HepG2 (cell line): ENCODE measurements around the gene CSF1R. TPM values are rescaled to one million over a fixed set of nuclear protein-coding genes. Genes with fewer than 3 reads are reported as not detected.

Experiments
- ATAC-seq: fragments of 200-7000 bp; cut with Tn5 transposase; 3 replicates; pipeline ENCODE4 v1.9.1; 2020; ENCODE audit warnings: mild to moderate bottlenecking, moderate library complexity
- BruUV-seq: library from RNA; stranded (reverse); fragments of 400-500 nt; replicated peaks from 2 replicates; lab custom pipeline; 2021; lab: Mats Ljungman, UMichigan
- CTCF ChIA-PET: fragments of 300-600 bp; formaldehyde crosslinking; extraction: SDS; loops from one replicate; lab custom pipeline; 2021; ENCODE audit warnings: low total read pairs, inconsistent platforms, low intra/inter-chr PET ratio; lab: Yijun Ruan, JAX
- POLR2A ChIA-PET: fragments of 350-600 bp; sonication (Branson Sonifier 250); formaldehyde crosslinking; loops from one replicate; lab custom pipeline; 2020; ENCODE audit warnings: antibody characterized with exemption, inconsistent platforms; lab: Yijun Ruan, JAX
- DNase-seq: peaks from one replicate; pipeline ENCODE4 v3.0.0-alpha.2; 2015; ENCODE audit warnings: low spot score
- FAIRE-seq: peaks from 3 replicates; lab custom pipeline; 2011; peaks lifted over from hg19 to GRCh38; lab: Jason Lieb, UNC
- H2AFZ ChIP-seq: one replicate; pipeline ENCODE4 v1.6.1; 2011; ENCODE audit warnings: low read length, inconsistent platforms
- H3K27ac ChIP-seq: fragments of 300-600 bp; 3 replicates; pipeline ENCODE4 v1.8.0; 2011; ENCODE audit warnings: mixed run types, mild to moderate bottlenecking, mixed read lengths, low read length, inconsistent platforms; ENCODE audit not compliant: insufficient read depth; ENCODE audit errors: extremely low read length
- H3K27me3 ChIP-seq, 2 experiments: fragments of 200-600 bp in 1 of 2; 2 replicates in 1 of 2; 3 replicates in 1 of 2; pipeline versions ENCODE4 v1.6.0 to v1.8.0; 2011; ENCODE audit warnings: low read length in 2 of 2, mild to moderate bottlenecking in 2 of 2, moderate library complexity in 2 of 2, inconsistent platforms in 1 of 2; ENCODE audit not compliant: insufficient read depth in 2 of 2, control insufficient read depth in 1 of 2
- H3K36me3 ChIP-seq, 2 experiments: fragments of 200-600 bp in 1 of 2; replicated peaks in 1 of 2; 2 replicates in 1 of 2; 3 replicates in 1 of 2; pipeline versions ENCODE4 v1.5.1 to v1.8.0; 2011; ENCODE audit warnings: low read length in 2 of 2, inconsistent platforms in 1 of 2; ENCODE audit not compliant: insufficient read depth in 2 of 2, control insufficient read depth in 1 of 2
- H3K4me1 ChIP-seq: 2 replicates; pipeline ENCODE4 v1.5.1; 2012; ENCODE audit warnings: low read length, inconsistent platforms; ENCODE audit not compliant: insufficient read depth
- H3K4me2 ChIP-seq: 2 replicates; pipeline ENCODE4 v1.6.0; 2011; ENCODE audit warnings: low read depth, low read length, inconsistent platforms
- H3K4me3 ChIP-seq, 3 experiments: fragments of 200-600 bp in 1 of 3; sonication (generic), shearing (Covaris generic) in 1 of 3; replicated peaks in 1 of 3; 2 replicates each; pipeline ENCODE4 v1.5.1; 2011 to 2016; ENCODE audit warnings: low read length in 3 of 3, inconsistent platforms in 2 of 3, low read depth in 2 of 3, mild to moderate bottlenecking in 2 of 3, control low read depth in 1 of 3, mixed read lengths in 1 of 3; ENCODE audit not compliant: insufficient read depth in 1 of 3
- H3K79me2 ChIP-seq: one replicate; pipeline ENCODE4 v1.6.1; 2011; ENCODE audit warnings: low read length, inconsistent platforms; ENCODE audit not compliant: insufficient read depth
- H3K9ac ChIP-seq: 2 replicates; pipeline ENCODE4 v1.6.0; 2011; ENCODE audit warnings: mild to moderate bottlenecking, low read depth, low read length, inconsistent platforms; ENCODE audit not compliant: insufficient read depth
- H3K9me3 ChIP-seq: 2 replicates; pipeline ENCODE4 v1.5.1; 2012; ENCODE audit warnings: mild to moderate bottlenecking, low read length
- H4K20me1 ChIP-seq: 2 replicates; pipeline ENCODE4 v1.6.0; 2011; ENCODE audit warnings: inconsistent platforms, mild to moderate bottlenecking, low read length, moderate library complexity; ENCODE audit not compliant: insufficient read depth
- CENPX ChIP-seq: sonication (generic); formaldehyde crosslinking; IDR thresholded peaks from 2 replicates; pipeline ENCODE4 v1.9.0; 2021; ENCODE audit warnings: mild to moderate bottlenecking, missing genetic modification reagents, moderate library complexity
- ELF1 ChIP-seq: sonication (generic); formaldehyde crosslinking; IDR thresholded peaks from 2 replicates; pipeline ENCODE4 v1.4.0; 2020; ENCODE audit warnings: missing genetic modification reagents
- ELK4 ChIP-seq: sonication (generic); formaldehyde crosslinking; IDR thresholded peaks from 2 replicates; pipeline ENCODE4 v1.9.0; 2021; ENCODE audit warnings: missing genetic modification reagents, borderline replicate concordance
- FOXJ3 ChIP-seq: sonication (generic); formaldehyde crosslinking; IDR thresholded peaks from 2 replicates; pipeline ENCODE4 v1.4.0; 2020; ENCODE audit warnings: missing genetic modification reagents, mild to moderate bottlenecking, borderline replicate concordance
- GTF2F1 ChIP-seq: fragments of 150-350 bp; IDR thresholded peaks from 2 replicates; pipeline ENCODE4 v1.6.1; 2014; ENCODE audit warnings: low read length
- HINFP ChIP-seq: sonication (generic); formaldehyde crosslinking; IDR thresholded peaks from 2 replicates; pipeline ENCODE4 v1.4.0; 2020; ENCODE audit warnings: low read depth, mild to moderate bottlenecking, missing genetic modification reagents
- HNRNPK ChIP-seq: fragments of 200-400 bp; formaldehyde crosslinking; IDR thresholded peaks from 2 replicates; pipeline ENCODE4 v1.6.1; 2018; ENCODE audit warnings: low read length, low read depth, moderate library complexity, mild to moderate bottlenecking; ENCODE audit not compliant: poor library complexity, severe bottlenecking
- IKZF5 ChIP-seq: IDR thresholded peaks from 2 replicates; pipeline ENCODE4 v1.6.1; 2018; ENCODE audit warnings: missing genetic modification reagents, mild to moderate bottlenecking, missing compliant biosample characterization
- MEF2D ChIP-seq: sonication (generic); formaldehyde crosslinking; IDR thresholded peaks from 2 replicates; pipeline ENCODE4 v1.5.1; 2020; ENCODE audit warnings: mild to moderate bottlenecking, missing genetic modification reagents
- ZMYM4 ChIP-seq: sonication (generic); formaldehyde crosslinking; IDR thresholded peaks from 2 replicates; pipeline ENCODE4 v1.8.1; 2023; ENCODE audit warnings: mild to moderate bottlenecking, missing genetic modification reagents
- ZNF619 ChIP-seq: sonication (generic); formaldehyde crosslinking; IDR thresholded peaks from 2 replicates; pipeline ENCODE4 v1.4.0; 2020; ENCODE audit warnings: mild to moderate bottlenecking, missing genetic modification reagents
- ZNF749 ChIP-seq: sonication (generic); formaldehyde crosslinking; IDR thresholded peaks from 2 replicates; pipeline ENCODE4 v1.8.0; 2022; ENCODE audit warnings: mild to moderate bottlenecking, missing genetic modification reagents, moderate library complexity, borderline replicate concordance
- WGBS: methylation state at CpG from one replicate; pipeline ENCODE4 v1.1.6; 2017; ENCODE audit warnings: low lambda C conversion rate; 5-methylcytosine and 5-hydroxymethylcytosine counted together
- in situ Hi-C: cut with HindIII; loops from 2 replicates; pipeline ENCODE4 v1.10.0; 2017; ENCODE audit warnings: low pct_unique_long_range_greater_than_20kb; ENCODE audit not compliant: extremely low pct_ligation_motif_present
- intact Hi-C: fragments of 100-400 bp; cut with micrococcal nuclease; formaldehyde crosslinking; loops from one replicate; pipeline ENCODE4 v1.10.0; 2022; ENCODE audit not compliant: unreplicated experiment
- polyA plus RNA-seq, 8 experiments: library from polyadenylated mRNA; depleted of rRNA in 3 of 8; stranded (reverse) in 7 of 8; unstranded in 1 of 8; fragments of >200 nt; fragmentation: Illumina TruSeq in 4 of 8; extraction: Trizol in 4 of 8; gene quantifications; 2 replicates each; pipeline versions ENCODE4 v1.2.1 to v1.2.3, GENCODE V29; 2011 to 2016; ENCODE audit warnings: low read depth in 4 of 8, missing spikeins in 1 of 8, mixed read lengths in 1 of 8; ENCODE audit not compliant: insufficient read depth in 1 of 8
- total RNA-seq, 5 experiments: library from RNA; depleted of rRNA; stranded (reverse); fragments of >200 nt; fragmentation: Illumina TruSeq; extraction: Trizol; gene quantifications; 2 replicates each; pipeline ENCODE4 v1.2.3, GENCODE V29; 2016; ENCODE audit warnings: low read depth in 1 of 5

The CSF1R gene
- total and polyA plus RNA-seq, 2 of the 13 experiments (the other 11 are each of a cell fraction or from before 2014, with no cell fraction given): 0.01 TPM; not detected in 1

- peak; percentile 12; the same call in 1 of the 2 replicates for TF ChIP-seq HINFP (CRISPR knock-in tag)
Measured at GRCh38 chr5:150121448-150122157, 35.2 kb upstream of the CSF1R start (continued).

- Histone ChIP-seq H3K36me3 (no peaks in the 10 kb centered on the region), H2AFZ (no peak overlapping the region), H4K20me1 (no peaks in the 10 kb centered on the region), H3K27ac (no peak overlapping the region), H3K79me2 (no peaks in the 10 kb centered on the region), H3K27me3 (no peaks in the 10 kb centered on the region), H3K4me1 (peaks cover 18% of the 10 kb centered on the region), H3K9ac (no peak overlapping the region), H3K9me3 (no peaks in the 10 kb centered on the region), H3K4me3 (no peak overlapping the region), H3K4me2 (no peak overlapping the region)
- no peak for TF ChIP-seq CENPX
- no peak for TF ChIP-seq MEF2D (CRISPR knock-in tag)
- no peak for TF ChIP-seq GTF2F1
- no peak for TF ChIP-seq ZMYM4
- no peak for TF ChIP-seq IKZF5 (CRISPR knock-in tag)
- no peak for TF ChIP-seq FOXJ3 (CRISPR knock-in tag)
- TF ChIP-seq ELF1 (CRISPR knock-in tag): no peak
- no peak for TF ChIP-seq HNRNPK
- no peak for TF ChIP-seq ELK4
- no peak for TF ChIP-seq ZNF749
- TF ChIP-seq ZNF619 (CRISPR knock-in tag): no peak
- in situ Hi-C loops (no loop called here), intact Hi-C loops (loop anchor here (10.0 kb wide), 1 partner anchor 286 kb away; no protein-coding TSS in a partner anchor)
- ATAC-seq (no peak; the same call in 2 of the 3 replicates), FAIRE-seq (no peak), DNase-seq (no peak)
- POLR2A ChIA-PET: no interaction called here
- CTCF ChIA-PET: no interaction called here
- 64% methylated on average over 15 of the region's 19 CpGs for WGBS
- no TSS peak for BruUV-seq
Measured at GRCh38 chr5:150120617-150121447, 34.5 kb upstream of the CSF1R start.
